Placental pericyte (primary cell): Measurements from ENCODE around the gene ESYT3. TPM values are rescaled to one million over a fixed set of nuclear protein-coding genes. Genes with fewer than 3 reads are reported as not detected.

Experiments
- total RNA-seq: library from RNA; depleted of rRNA; stranded (reverse); fragments of >200 nt; gene quantifications from 2 replicates; pipeline ENCODE4 v1.2.3, GENCODE V29; 2012

Gene ESYT3
- total RNA-seq, result under 0.01 TPM in 1 of 2 replicates, not detected in the other

GRCh38 chr3:138434276-138434874 is at the start of gene ESYT3:
ESYT3 (plus strand) TSS chr3:138434616; CDS start chr3:138434799, 183 bp downstream.

Other genes with a start within 250 kb of the ESYT3 start
- gene ARMC8, start 247.3 kb upstream of the ESYT3 start, total RNA-seq, result 49.5 and 59.0 TPM in 2 replicates
- not detected in 2 replicates for gene NME9, start 104.8 kb upstream of the ESYT3 start, total RNA-seq
- gene MRAS, start 86.0 kb upstream of the ESYT3 start, total RNA-seq, result 13.3 and 42.2 TPM in 2 replicates
- gene CEP70, start 159.6 kb downstream of the ESYT3 start, total RNA-seq, result 11.0 and 17.1 TPM in 2 replicates
- 7.4 and 8.2 TPM in 2 replicates for gene FAIM, start 174.2 kb downstream of the ESYT3 start, total RNA-seq